Adrenal gland (tissue), 5 donors: ENCODE data around the gene NCAM2.

Experiments used
- POLR2A ChIP-seq, 2 donors: fragments of 450-650 bp; IDR thresholded peaks; one replicate each; pipeline ENCODE4 v1.6.1; 2017; ENCODE audit warnings: antibody characterized with exemption in 2 of 2, mild to moderate bottlenecking in 2 of 2, moderate library complexity in 1 of 2
- TF ChIP-seq, protein P1 (sequence below), 6 experiments: fragments of 450-650 bp in 4 of 6; fragments of 200-600 bp in 2 of 6; sonication (generic) in 1 of 6; IDR thresholded peaks; 1 replicate in 5 of 6; 2 replicates in 1 of 6; pipeline versions ENCODE4 v1.5.1 to v1.8.0; 2016 to 2021; ENCODE audit warnings: antibody characterized with exemption in 6 of 6, mild to moderate bottlenecking in 2 of 6, moderate library complexity in 1 of 6
- donor health status: DM: no; HTN: no; CAD: no.

DNA sequence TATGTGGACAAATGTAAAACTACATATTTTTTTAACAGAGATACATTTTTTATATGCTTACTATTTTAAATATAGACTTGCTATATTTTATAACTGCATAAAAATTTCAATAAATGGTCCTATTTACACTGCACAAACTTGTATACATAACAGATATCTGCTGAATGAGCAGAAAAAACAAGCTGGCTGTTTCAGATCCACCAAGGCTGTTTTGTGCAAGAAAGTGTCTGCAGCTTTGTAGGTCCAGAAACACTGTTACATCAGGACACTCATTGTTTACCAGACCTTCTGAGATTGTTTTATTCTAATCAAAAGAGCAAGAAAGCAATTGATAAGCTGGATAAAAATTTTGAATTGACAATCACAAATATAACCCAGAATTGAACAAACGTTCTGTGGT is 99.3 kb downstream of the NCAM2 start:
- no peak for TF ChIP-seq POLR2A (IDR thresholded peaks at IDR 0.05)
- TF ChIP-seq, protein P1, sequence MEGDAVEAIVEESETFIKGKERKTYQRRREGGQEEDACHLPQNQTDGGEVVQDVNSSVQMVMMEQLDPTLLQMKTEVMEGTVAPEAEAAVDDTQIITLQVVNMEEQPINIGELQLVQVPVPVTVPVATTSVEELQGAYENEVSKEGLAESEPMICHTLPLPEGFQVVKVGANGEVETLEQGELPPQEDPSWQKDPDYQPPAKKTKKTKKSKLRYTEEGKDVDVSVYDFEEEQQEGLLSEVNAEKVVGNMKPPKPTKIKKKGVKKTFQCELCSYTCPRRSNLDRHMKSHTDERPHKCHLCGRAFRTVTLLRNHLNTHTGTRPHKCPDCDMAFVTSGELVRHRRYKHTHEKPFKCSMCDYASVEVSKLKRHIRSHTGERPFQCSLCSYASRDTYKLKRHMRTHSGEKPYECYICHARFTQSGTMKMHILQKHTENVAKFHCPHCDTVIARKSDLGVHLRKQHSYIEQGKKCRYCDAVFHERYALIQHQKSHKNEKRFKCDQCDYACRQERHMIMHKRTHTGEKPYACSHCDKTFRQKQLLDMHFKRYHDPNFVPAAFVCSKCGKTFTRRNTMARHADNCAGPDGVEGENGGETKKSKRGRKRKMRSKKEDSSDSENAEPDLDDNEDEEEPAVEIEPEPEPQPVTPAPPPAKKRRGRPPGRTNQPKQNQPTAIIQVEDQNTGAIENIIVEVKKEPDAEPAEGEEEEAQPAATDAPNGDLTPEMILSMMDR (IDR thresholded peaks at IDR 0.05), result no peak
